ENCODE data around the gene NFS1.

Gene NFS1

GRCh38 chr20:35641743-35642142 lies 57.4 kb downstream of the NFS1 start:
- Histone ChIP-seq H3K4me3 (no peak overlapping the region), H3K27ac (no peak overlapping the region)
- no peak for TF ChIP-seq CTCF (IDR thresholded peaks at IDR 0.05)
- DNase-seq (ENCODE audit: low spot score), result no peak

- no peak for TF ChIP-seq CTCF (IDR thresholded peaks at IDR 0.05)
- Histone ChIP-seq H3K4me3 (no peak overlapping the region), H3K27ac (no peak overlapping the region)
- no peak for DNase-seq (ENCODE audit: low spot score)
These were observed 58.4 kb downstream of the NFS1 start for GRCh38 chr20:35640724-35641123.

GRCh38 chr20:35638751-35639150 lies 60.4 kb downstream of the NFS1 start:
- no peak for DNase-seq (ENCODE audit: low spot score)
- Histone ChIP-seq H3K4me3 (no peak overlapping the region), H3K27ac (no peak overlapping the region)
- no peak for TF ChIP-seq CTCF (IDR thresholded peaks at IDR 0.05)

- Histone ChIP-seq H3K27ac (no peak overlapping the region), H3K4me3 (no peak overlapping the region)
- DNase-seq (ENCODE audit: low spot score), result no peak
- no peak for TF ChIP-seq CTCF (IDR thresholded peaks at IDR 0.05)
These were observed 61.9 kb downstream of the NFS1 start for GRCh38 chr20:35637276-35637675.

- Histone ChIP-seq H3K4me3 (no peak overlapping the region), H3K27ac (no peak overlapping the region)
- no peak for TF ChIP-seq CTCF (IDR thresholded peaks at IDR 0.05)
- DNase-seq (ENCODE audit: low spot score), result no peak
These were observed 63.1 kb downstream of the NFS1 start for GRCh38 chr20:35636095-35636494.

- TF ChIP-seq CTCF (IDR thresholded peaks at IDR 0.05), result no peak
- no peak overlapping the region for H3K4me3 ChIP-seq
- DNase-seq (ENCODE audit: low spot score), result no peak
- H3K27ac ChIP-seq, result no peak overlapping the region
These were observed 63.5 kb downstream of the NFS1 start for GRCh38 chr20:35635652-35636051.

GRCh38 chr20:35632539-35633115 lies 66.5 kb downstream of the NFS1 start:
- DNase-seq (ENCODE audit: low spot score), result no peak
- no peak for TF ChIP-seq CTCF (IDR thresholded peaks at IDR 0.05)
- H3K27ac ChIP-seq, result no peak overlapping the region
- no peak overlapping the region for H3K4me3 ChIP-seq
